PC-9 (cell line): ENCODE data around the gene SPSB4. TPM values are rescaled to one million over a fixed set of nuclear protein-coding genes. Genes with fewer than 3 reads are reported as not detected.

Source experiments
- BruUV-seq: library from RNA; stranded (reverse); fragments of 400-500 nt; replicated peaks from 2 replicates; lab custom pipeline; 2021; lab: Mats Ljungman, UMichigan
- CTCF ChIA-PET: fragments of 300-600 bp; sonication (Branson Sonifier 250); formaldehyde crosslinking; loops from one replicate; lab custom pipeline; 2022; ENCODE audit warnings: antibody characterized with exemption; lab: Charles Lee
- POLR2A ChIA-PET: fragments of 300-600 bp; sonication (Branson Sonifier 250); formaldehyde crosslinking; loops from one replicate; lab custom pipeline; 2022; ENCODE audit warnings: antibody characterized with exemption; ENCODE audit not compliant: unreplicated experiment; lab: Charles Lee
- DNase-seq, 2 experiments: peaks; one replicate each; pipeline versions ENCODE4 v3.0.0 to v3.0.0-alpha.2; 2015 to 2022; ENCODE audit warnings: mixed read lengths in 1 of 2
- H2AFZ ChIP-seq: fragments of 200-600 bp; sonication (generic); 2 replicates; pipeline ENCODE4 v1.8.1; 2017; ENCODE audit warnings: antibody characterized with exemption
- H3F3A ChIP-seq: fragments of 200-600 bp; sonication (generic); 2 replicates; pipeline ENCODE4 v1.8.1; 2017; ENCODE audit warnings: antibody characterized with exemption, mild to moderate bottlenecking, low read depth; ENCODE audit not compliant: insufficient read depth
- H3K27ac ChIP-seq: fragments of 200-600 bp; sonication (generic); 2 replicates; pipeline ENCODE4 v1.6.1; 2016; ENCODE audit warnings: mixed run types
- H3K27me3 ChIP-seq: fragments of 200-600 bp; sonication (generic); 2 replicates; pipeline ENCODE4 v1.6.1; 2016; ENCODE audit warnings: low read depth, mixed run types; ENCODE audit not compliant: insufficient read depth
- H3K36me3 ChIP-seq: fragments of 200-600 bp; sonication (generic); 2 replicates; pipeline ENCODE4 v1.6.1; 2016; ENCODE audit warnings: low read depth, mixed run types
- H3K4me1 ChIP-seq: fragments of 200-600 bp; sonication (generic); replicated peaks from 2 replicates; pipeline ENCODE4 v1.6.1; 2016; ENCODE audit warnings: mixed run types; ENCODE audit not compliant: insufficient read depth
- H3K4me2 ChIP-seq: fragments of 200-600 bp; sonication (generic); 2 replicates; pipeline ENCODE4 v1.6.1; 2017; ENCODE audit warnings: mixed run types
- H3K4me3 ChIP-seq: fragments of 200-600 bp; sonication (generic); 2 replicates; pipeline ENCODE4 v1.6.1; 2016; ENCODE audit warnings: mixed run types
- H3K79me2 ChIP-seq: fragments of 200-600 bp; sonication (generic); 2 replicates; pipeline ENCODE4 v1.6.1; 2017; ENCODE audit warnings: low read depth, mixed run types
- H3K9me2 ChIP-seq: fragments of 200-600 bp; sonication (generic); 2 replicates; pipeline ENCODE4 v1.8.1; 2017; ENCODE audit warnings: mild to moderate bottlenecking; ENCODE audit not compliant: insufficient read depth
- H3K9me3 ChIP-seq: fragments of 200-600 bp; sonication (generic); 2 replicates; pipeline ENCODE4 v1.8.1; 2016; ENCODE audit warnings: low read depth; ENCODE audit not compliant: insufficient read depth
- H4K20me1 ChIP-seq: fragments of 200-600 bp; sonication (generic); 2 replicates; pipeline ENCODE4 v1.8.1; 2017; ENCODE audit not compliant: insufficient read depth
- EZH2 ChIP-seq: fragments of 200-600 bp; sonication (generic); IDR thresholded peaks from 2 replicates; pipeline ENCODE4 v1.8.0; 2017; ENCODE audit warnings: antibody characterized with exemption, low read depth
- intact Hi-C: fragments of 100-400 bp; cut with micrococcal nuclease; formaldehyde crosslinking; loops from one replicate; pipeline ENCODE4 v1.10.0; 2022; ENCODE audit not compliant: unreplicated experiment
- total RNA-seq: library from RNA; stranded (reverse); gene quantifications from 2 replicates; pipeline ENCODE4 v1.2.3, GENCODE V29; 2021
- TF ChIP-seq, protein P1 (sequence below): fragments of 200-600 bp; sonication (generic); conservative IDR thresholded peaks from 2 replicates; pipeline ENCODE4 v1.6.1; 2017; ENCODE audit warnings: mixed run types, antibody characterized with exemption, mild to moderate bottlenecking, moderate library complexity

SPSB4 gene
- total RNA-seq, 1 experiment from 2014 or later, result not detected

DNA sequence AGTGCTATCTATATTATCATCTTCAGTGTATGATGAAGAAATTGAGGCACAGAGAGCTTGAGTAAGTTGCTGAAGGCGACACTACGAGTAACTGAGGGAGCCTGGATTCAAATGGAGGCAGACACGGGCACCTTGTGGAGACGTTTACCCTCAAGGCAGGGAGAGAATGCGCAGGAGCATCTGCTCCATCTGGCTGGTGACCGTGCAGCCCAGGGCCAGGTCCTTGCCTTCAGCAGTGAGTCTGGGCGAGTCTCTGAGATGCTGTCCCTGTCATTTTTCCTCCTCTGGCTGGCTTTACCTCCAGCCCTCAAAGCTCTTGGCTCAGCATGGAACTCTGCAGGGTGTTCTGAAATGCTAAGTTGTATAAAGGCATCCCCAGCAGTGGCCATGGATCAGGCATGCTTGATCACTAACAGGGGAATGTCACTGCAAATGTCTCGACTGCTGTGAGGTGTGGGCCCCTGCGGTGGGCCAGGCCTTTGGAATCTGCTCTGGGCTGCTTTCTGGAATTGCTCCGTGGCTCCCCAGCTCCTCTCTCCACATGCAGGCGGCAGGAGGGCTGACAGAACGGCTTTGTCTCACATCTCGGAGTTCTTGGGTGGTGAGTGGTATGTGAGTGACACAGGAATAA is 19.7 kb downstream of the SPSB4 start:
- Histone ChIP-seq H3K9me3 (no peaks in the 10 kb centered on the region), H3K27me3 (no peaks in the 10 kb centered on the region), H3K36me3 (no peaks in the 10 kb centered on the region), H4K20me1 (0 out of 2 replicates have a peak, but pooled peaks cover 3% of the 10 kb centered on the region), H3K4me3 (no peak overlapping the region), H3K4me1 (no peaks in the 10 kb centered on the region), H3K27ac (no peak overlapping the region), H3K4me2 (no peak overlapping the region), H3K9me2 (no peaks in the 10 kb centered on the region), H3F3A (no peaks in the 10 kb centered on the region), H2AFZ (no peak overlapping the region), H3K79me2 (no peaks in the 10 kb centered on the region)
- no peak for TF ChIP-seq EZH2
- TF ChIP-seq, protein P1, sequence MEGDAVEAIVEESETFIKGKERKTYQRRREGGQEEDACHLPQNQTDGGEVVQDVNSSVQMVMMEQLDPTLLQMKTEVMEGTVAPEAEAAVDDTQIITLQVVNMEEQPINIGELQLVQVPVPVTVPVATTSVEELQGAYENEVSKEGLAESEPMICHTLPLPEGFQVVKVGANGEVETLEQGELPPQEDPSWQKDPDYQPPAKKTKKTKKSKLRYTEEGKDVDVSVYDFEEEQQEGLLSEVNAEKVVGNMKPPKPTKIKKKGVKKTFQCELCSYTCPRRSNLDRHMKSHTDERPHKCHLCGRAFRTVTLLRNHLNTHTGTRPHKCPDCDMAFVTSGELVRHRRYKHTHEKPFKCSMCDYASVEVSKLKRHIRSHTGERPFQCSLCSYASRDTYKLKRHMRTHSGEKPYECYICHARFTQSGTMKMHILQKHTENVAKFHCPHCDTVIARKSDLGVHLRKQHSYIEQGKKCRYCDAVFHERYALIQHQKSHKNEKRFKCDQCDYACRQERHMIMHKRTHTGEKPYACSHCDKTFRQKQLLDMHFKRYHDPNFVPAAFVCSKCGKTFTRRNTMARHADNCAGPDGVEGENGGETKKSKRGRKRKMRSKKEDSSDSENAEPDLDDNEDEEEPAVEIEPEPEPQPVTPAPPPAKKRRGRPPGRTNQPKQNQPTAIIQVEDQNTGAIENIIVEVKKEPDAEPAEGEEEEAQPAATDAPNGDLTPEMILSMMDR, result no peak
- POLR2A ChIA-PET, result no interaction called here
- BruUV-seq, result no TSS peak
- no peak for DNase-seq
- intact Hi-C loops, result no loop called here
- CTCF ChIA-PET, result interaction anchor here (0.7 kb wide), 1 partner anchor 35 kb away, joined by 3 read pairs; no protein-coding TSS in a partner anchor

DNA sequence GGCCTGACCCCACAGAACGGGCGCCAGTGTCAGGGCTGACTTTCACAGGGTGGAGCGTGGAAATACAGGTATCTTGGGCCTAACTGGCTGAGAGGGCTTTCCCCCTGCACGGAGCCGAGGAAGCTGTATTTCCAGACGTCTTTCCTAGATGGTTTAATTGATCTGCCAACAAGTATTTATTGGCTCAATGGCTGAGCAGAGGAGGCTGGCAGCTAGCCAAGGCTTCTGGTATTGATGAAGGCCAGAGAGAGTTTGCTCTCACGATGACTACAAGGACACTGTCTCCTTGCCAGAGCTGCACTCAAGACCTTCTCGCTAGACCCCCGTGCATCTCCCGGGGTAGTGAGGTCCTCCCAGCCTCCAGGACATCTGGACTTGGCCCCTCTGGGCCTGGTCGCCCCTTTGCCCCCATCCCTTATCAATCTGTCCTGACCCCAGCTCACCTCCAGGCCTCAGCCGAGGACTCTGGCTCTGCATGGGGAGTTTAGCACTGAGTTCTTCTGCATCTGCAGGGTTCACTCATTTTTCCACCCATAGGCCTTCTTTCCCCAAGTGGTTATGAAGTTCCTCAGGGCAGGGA is 20.6 kb downstream of the SPSB4 start:
- no peak overlapping the region for H3K4me3 ChIP-seq
- H3K79me2 ChIP-seq, result no peaks in the 10 kb centered on the region
- no peaks in the 10 kb centered on the region for H3K9me3 ChIP-seq
- 0 out of 2 replicates have a peak, but pooled peaks cover 4% of the 10 kb centered on the region for H3K27me3 ChIP-seq
- H3K36me3 ChIP-seq, result no peaks in the 10 kb centered on the region
- TF ChIP-seq, protein P1, result no peak
- TF ChIP-seq EZH2, result no peak
- no peak overlapping the region for H3K27ac ChIP-seq
- ChIA-PET POLR2A (no interaction called here), CTCF (no interaction called here)
- intact Hi-C loops, result no loop called here
- 0 out of 2 replicates have a peak, but pooled peaks cover 3% of the 10 kb centered on the region for H4K20me1 ChIP-seq
- H3K4me2 ChIP-seq, result no peak overlapping the region
- no TSS peak for BruUV-seq
- H3K9me2 ChIP-seq, result no peaks in the 10 kb centered on the region
- H3K4me1 ChIP-seq, result no peaks in the 10 kb centered on the region
- DNase-seq, result no peak
- H3F3A ChIP-seq, result no peaks in the 10 kb centered on the region
- no peak overlapping the region for H2AFZ ChIP-seq

DNA sequence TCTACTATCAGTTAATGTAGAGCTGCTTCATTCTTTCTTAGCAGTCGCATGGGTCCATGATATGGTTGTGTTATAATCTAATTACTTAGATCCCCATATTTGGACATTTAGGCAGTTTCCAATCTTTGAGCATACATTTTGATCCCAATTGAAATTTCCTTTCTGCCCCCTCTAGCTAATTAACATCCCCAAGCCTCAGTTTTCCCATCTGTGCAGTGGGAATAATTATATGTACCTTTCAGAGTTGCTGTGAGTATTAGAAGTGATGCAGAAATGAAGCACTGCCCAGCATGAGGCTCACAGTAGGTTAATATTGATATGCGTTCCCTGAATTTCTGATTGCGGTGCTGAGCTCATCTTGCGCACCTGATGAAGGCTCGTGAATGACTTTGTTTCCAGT is 21.8 kb downstream of the SPSB4 start:
- Histone ChIP-seq H3K27ac (no peak overlapping the region), H3K79me2 (no peaks in the 10 kb centered on the region), H3K4me3 (no peak overlapping the region), H2AFZ (no peak overlapping the region), H3K36me3 (no peaks in the 10 kb centered on the region), H3K4me2 (no peak overlapping the region), H4K20me1 (0 out of 2 replicates have a peak, but pooled peaks cover 3% of the 10 kb centered on the region), H3K9me3 (no peaks in the 10 kb centered on the region), H3K27me3 (0 out of 2 replicates have a peak, but pooled peaks cover 11% of the 10 kb centered on the region), H3K4me1 (no peaks in the 10 kb centered on the region), H3F3A (no peaks in the 10 kb centered on the region), H3K9me2 (no peaks in the 10 kb centered on the region)
- DNase-seq, result no peak
- TF ChIP-seq EZH2, result no peak
- TF ChIP-seq, protein P1, result no peak
- intact Hi-C loops, result no loop called here
- BruUV-seq, result no TSS peak
- ChIA-PET CTCF (no interaction called here), POLR2A (no interaction called here)
